Fibroblast of lung (primary cell): Measurements from ENCODE around the gene YTHDC1. TPM values are rescaled to one million over a fixed set of nuclear protein-coding genes. Genes with fewer than 3 reads are reported as not detected.

ENCODE experiments used
- DNase-seq, 2 donors: peaks; one replicate each; pipeline versions ENCODE4 v3.0.0 to v3.0.0-alpha.2; 2010; ENCODE audit warnings: low read depth in 2 of 2
- H2AFZ ChIP-seq: 2 replicates; pipeline ENCODE4 v1.5.1; 2012; ENCODE audit warnings: low read length, control low read depth, inconsistent platforms
- H3K27ac ChIP-seq: 2 replicates; pipeline ENCODE4 v1.5.1; 2011; ENCODE audit warnings: low read length, control low read depth; ENCODE audit not compliant: insufficient read depth
- H3K27me3 ChIP-seq: 2 replicates; pipeline ENCODE4 v1.5.1; 2011; ENCODE audit warnings: mild to moderate bottlenecking, low read length; ENCODE audit not compliant: control insufficient read depth, insufficient read depth
- H3K36me3 ChIP-seq: 2 replicates; pipeline ENCODE4 v1.5.1; 2011; ENCODE audit warnings: low read length; ENCODE audit not compliant: control insufficient read depth, insufficient read depth
- H3K4me1 ChIP-seq: 2 replicates; pipeline ENCODE4 v1.5.1; 2011; ENCODE audit warnings: low read length; ENCODE audit not compliant: control insufficient read depth, insufficient read depth; ENCODE audit errors: extremely low read depth
- H3K4me2 ChIP-seq: 2 replicates; pipeline ENCODE4 v1.5.1; 2011; ENCODE audit warnings: low read length, control low read depth; ENCODE audit not compliant: insufficient read depth; ENCODE audit errors: extremely low read depth
- H3K4me3 ChIP-seq, 4 experiments: fragments of 200-600 bp in 1 of 4; sonication (generic) in 1 of 4; replicated peaks in 1 of 4; 2 replicates each; pipeline ENCODE4 v1.5.1; 2011 to 2016; ENCODE audit warnings: low read length in 4 of 4, low read depth in 3 of 4, mild to moderate bottlenecking in 3 of 4, control low read depth in 2 of 4, inconsistent platforms in 1 of 4, mixed read lengths in 1 of 4; ENCODE audit not compliant: insufficient read depth in 1 of 4; ENCODE audit errors: control extremely low read depth in 1 of 4
- H3K79me2 ChIP-seq: 2 replicates; pipeline ENCODE4 v1.5.1; 2012; ENCODE audit warnings: mild to moderate bottlenecking, low read length, inconsistent platforms; ENCODE audit not compliant: control insufficient read depth, insufficient read depth
- H3K9ac ChIP-seq: 2 replicates; pipeline ENCODE4 v1.5.1; 2011; ENCODE audit warnings: mild to moderate bottlenecking, low read length, control low read depth; ENCODE audit not compliant: insufficient read depth
- H3K9me3 ChIP-seq: 2 replicates; pipeline ENCODE4 v1.5.1; 2012; ENCODE audit warnings: low read depth, low read length; ENCODE audit not compliant: control insufficient read depth, insufficient read depth
- H4K20me1 ChIP-seq: 2 replicates; pipeline ENCODE4 v1.5.1; 2011; ENCODE audit warnings: low read length; ENCODE audit not compliant: control insufficient read depth, insufficient read depth; ENCODE audit errors: extremely low read depth
- EZH2 ChIP-seq: IDR thresholded peaks from 2 replicates; pipeline ENCODE4 v1.5.1; 2012; ENCODE audit warnings: low read length, control low read depth, mild to moderate bottlenecking; ENCODE audit errors: missing control alignments
- polyA plus RNA-seq, 2 donors: library from polyadenylated mRNA; depleted of rRNA in 1 of 2; stranded (reverse) in 1 of 2; unstranded in 1 of 2; fragments of >200 nt; gene quantifications; 2 replicates each; pipeline ENCODE4 v1.2.1, GENCODE V29; 2011 to 2012; ENCODE audit warnings: missing spikeins in 1 of 2
- total RNA-seq: library from RNA; depleted of rRNA; stranded (reverse); fragments of >200 nt; gene quantifications from 2 replicates; pipeline ENCODE4 v1.2.1, GENCODE V29; 2014
- TF ChIP-seq, protein P1 (sequence below), 2 donors: IDR thresholded peaks in 1 of 2; conservative IDR thresholded peaks in 1 of 2; 1 replicate in 1 of 2; 2 replicates in 1 of 2; pipeline ENCODE4 v1.5.1; 2011 to 2012; ENCODE audit warnings: low read length in 2 of 2, control low read depth in 1 of 2, inconsistent platforms in 1 of 2, low read depth in 1 of 2, mild to moderate bottlenecking in 1 of 2

The YTHDC1 gene
- total and polyA plus RNA-seq, 2 donors (not counting 1 experiment from before 2014, with no cell fraction given) = 34.6 to 47.6 TPM

DNA sequence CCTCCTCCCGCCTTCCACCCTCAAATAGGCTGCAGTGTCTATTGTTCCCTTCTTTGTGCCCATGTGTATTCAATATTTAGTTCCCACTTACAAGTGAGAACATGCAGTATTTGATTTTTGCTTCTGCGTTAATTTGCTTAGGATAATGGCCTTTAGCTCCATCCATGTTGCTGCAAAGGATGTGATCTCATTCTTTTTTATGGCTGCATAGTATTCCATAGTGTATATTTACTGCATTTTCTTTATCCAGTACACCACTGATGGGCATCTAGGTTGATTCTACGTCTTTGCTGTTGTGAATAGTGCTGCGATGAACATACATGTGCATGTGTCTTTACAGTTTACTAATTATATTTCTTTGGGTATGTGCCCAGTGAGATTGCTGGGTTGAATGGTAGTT, 52.8 kb downstream of the YTHDC1 start:
- Histone ChIP-seq H3K79me2 (no peaks in the 10 kb centered on the region), H3K27ac (no peak overlapping the region), H3K9me3 (no peaks in the 10 kb centered on the region), H3K4me3 (no peak overlapping the region), H2AFZ (no peak overlapping the region), H3K9ac (no peak overlapping the region), H4K20me1 (no peaks in the 10 kb centered on the region), H3K36me3 (no peaks in the 10 kb centered on the region), H3K4me2 (no peak overlapping the region), H3K27me3 (no peaks in the 10 kb centered on the region), H3K4me1 (no peaks in the 10 kb centered on the region)
- TF ChIP-seq, protein P1, sequence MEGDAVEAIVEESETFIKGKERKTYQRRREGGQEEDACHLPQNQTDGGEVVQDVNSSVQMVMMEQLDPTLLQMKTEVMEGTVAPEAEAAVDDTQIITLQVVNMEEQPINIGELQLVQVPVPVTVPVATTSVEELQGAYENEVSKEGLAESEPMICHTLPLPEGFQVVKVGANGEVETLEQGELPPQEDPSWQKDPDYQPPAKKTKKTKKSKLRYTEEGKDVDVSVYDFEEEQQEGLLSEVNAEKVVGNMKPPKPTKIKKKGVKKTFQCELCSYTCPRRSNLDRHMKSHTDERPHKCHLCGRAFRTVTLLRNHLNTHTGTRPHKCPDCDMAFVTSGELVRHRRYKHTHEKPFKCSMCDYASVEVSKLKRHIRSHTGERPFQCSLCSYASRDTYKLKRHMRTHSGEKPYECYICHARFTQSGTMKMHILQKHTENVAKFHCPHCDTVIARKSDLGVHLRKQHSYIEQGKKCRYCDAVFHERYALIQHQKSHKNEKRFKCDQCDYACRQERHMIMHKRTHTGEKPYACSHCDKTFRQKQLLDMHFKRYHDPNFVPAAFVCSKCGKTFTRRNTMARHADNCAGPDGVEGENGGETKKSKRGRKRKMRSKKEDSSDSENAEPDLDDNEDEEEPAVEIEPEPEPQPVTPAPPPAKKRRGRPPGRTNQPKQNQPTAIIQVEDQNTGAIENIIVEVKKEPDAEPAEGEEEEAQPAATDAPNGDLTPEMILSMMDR (conservative IDR thresholded peaks at IDR 0.05 in 1 of 2, IDR thresholded peaks at IDR 0.05 in 1 of 2; ENCODE audit: low read depth in 1 of 2, low read length in 2 of 2) = no peak
- no peak for TF ChIP-seq EZH2
- DNase-seq = no peak

DNA sequence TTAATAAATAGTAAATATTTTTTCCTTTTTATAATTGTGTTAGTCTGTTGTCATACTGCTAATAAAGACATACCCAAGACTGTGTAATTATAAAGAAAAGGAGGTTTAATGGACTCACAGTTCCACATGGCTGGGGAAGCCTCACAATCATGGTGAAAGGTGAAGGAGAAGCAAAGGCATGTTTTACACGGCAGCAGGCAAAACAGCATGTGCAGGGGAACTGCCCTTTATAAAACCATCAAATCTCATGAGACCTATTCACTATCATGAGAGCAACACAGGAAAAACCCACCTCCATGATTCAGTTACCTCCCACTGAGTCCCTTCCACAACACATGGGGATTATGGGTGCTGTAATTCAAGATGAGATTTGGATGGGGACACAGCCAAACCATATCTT, 58.6 kb downstream of the YTHDC1 start:
- Histone ChIP-seq H4K20me1 (no peaks in the 10 kb centered on the region), H3K4me3 (no peak overlapping the region), H3K4me2 (no peak overlapping the region), H2AFZ (no peak overlapping the region), H3K4me1 (no peaks in the 10 kb centered on the region), H3K27ac (no peak overlapping the region), H3K27me3 (no peaks in the 10 kb centered on the region), H3K36me3 (no peaks in the 10 kb centered on the region), H3K9me3 (no peaks in the 10 kb centered on the region), H3K79me2 (no peaks in the 10 kb centered on the region), H3K9ac (no peak overlapping the region)
- no peak for DNase-seq
- TF ChIP-seq, protein P1 (conservative IDR thresholded peaks at IDR 0.05 in 1 of 2, IDR thresholded peaks at IDR 0.05 in 1 of 2; ENCODE audit: low read depth in 1 of 2, low read length in 2 of 2) = no peak
- no peak for TF ChIP-seq EZH2

DNA sequence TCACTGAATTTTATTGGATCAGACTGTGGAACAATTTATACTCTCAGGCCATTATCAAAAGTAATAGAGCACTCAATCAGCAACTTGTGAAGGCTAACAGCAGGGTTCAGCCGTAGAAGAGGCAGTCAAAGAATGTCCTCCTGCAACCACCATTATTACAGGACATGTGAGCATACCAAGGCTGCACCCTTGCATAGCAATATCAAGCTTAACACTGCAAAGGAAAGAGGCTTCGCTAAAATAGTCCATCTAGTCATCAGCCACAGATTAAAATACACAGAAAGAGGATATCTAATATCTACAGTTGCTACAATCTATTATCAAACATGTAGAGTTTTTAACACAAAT, 61.5 kb downstream of the YTHDC1 start:
- no peak for DNase-seq

More for the DNA sequence above, 61.5 kb downstream of the YTHDC1 start:
- TF ChIP-seq, protein P1 (conservative IDR thresholded peaks at IDR 0.05 in 1 of 2, IDR thresholded peaks at IDR 0.05 in 1 of 2; ENCODE audit: low read depth in 1 of 2, low read length in 2 of 2) = no peak
- no peak for TF ChIP-seq EZH2
- H3K4me2 ChIP-seq = no peak overlapping the region
- H4K20me1 ChIP-seq = no peaks in the 10 kb centered on the region
- no peaks in the 10 kb centered on the region for H3K36me3 ChIP-seq
- no peak overlapping the region for H3K9ac ChIP-seq
- no peak overlapping the region for H3K4me3 ChIP-seq
- no peaks in the 10 kb centered on the region for H3K4me1 ChIP-seq
- H3K27ac ChIP-seq = no peak overlapping the region
- H3K79me2 ChIP-seq = no peaks in the 10 kb centered on the region
- no peaks in the 10 kb centered on the region for H3K27me3 ChIP-seq
- H3K9me3 ChIP-seq = no peaks in the 10 kb centered on the region
- no peak overlapping the region for H2AFZ ChIP-seq
